HG03045 (cell line): Measurements from ENCODE around the gene MXRA5.
"Not testable (repeated sequence)": the region's sequence is repeated elsewhere in the genome, so short reads cannot be mapped to it uniquely, and the experiment has no call there.

Source experiments
- ATAC-seq: cut with Tn5 transposase; IDR thresholded peaks from one replicate; pipeline ENCODE4 v1.9.1; 2021; ENCODE audit warnings: mild to moderate bottlenecking, moderate library complexity; ENCODE audit not compliant: unreplicated experiment

Gene MXRA5

GRCh38 chrX:3345281-3346191 lies 916 bp downstream of the MXRA5 start:
- no peak for ATAC-seq

- not testable (repeated sequence) for ATAC-seq
Measured at GRCh38 chrX:3343569-3343968, 2.9 kb downstream of the MXRA5 start.

- no peak for ATAC-seq
Measured at GRCh38 chrX:3340016-3340415, 6.4 kb downstream of the MXRA5 start.

- no peak for ATAC-seq
Measured at GRCh38 chrX:3326681-3327080, 19.8 kb downstream of the MXRA5 start.

GRCh38 chrX:3320471-3321046 lies 25.9 kb downstream of the MXRA5 start:
- no peak for ATAC-seq

GRCh38 chrX:3317191-3317718 lies 29.2 kb downstream of the MXRA5 start:
- ATAC-seq = no peak

GRCh38 chrX:3312109-3312508 lies 34.3 kb downstream of the MXRA5 start:
- no peak for ATAC-seq

- ATAC-seq = no peak
Measured at GRCh38 chrX:3307881-3308280, 38.6 kb downstream of the MXRA5 start.

- ATAC-seq = no peak
Measured at GRCh38 chrX:3299636-3300035, 46.8 kb downstream of the MXRA5 start.

- no peak for ATAC-seq
Measured at GRCh38 chrX:3295731-3296130, 50.7 kb downstream of the MXRA5 start.

- ATAC-seq = no peak
Measured at GRCh38 chrX:3293251-3293650, 53.2 kb downstream of the MXRA5 start.

GRCh38 chrX:3290561-3290960 lies 55.9 kb downstream of the MXRA5 start:
- no peak for ATAC-seq

- ATAC-seq = no peak
Measured at GRCh38 chrX:3286196-3286945, 60.1 kb downstream of the MXRA5 start.

- ATAC-seq = no peak
Measured at GRCh38 chrX:3280706-3281105, 65.7 kb downstream of the MXRA5 start.

- not testable (repeated sequence) for ATAC-seq
Measured at GRCh38 chrX:3273668-3274067, 72.8 kb downstream of the MXRA5 start.

GRCh38 chrX:3271834-3272186 lies 74.6 kb downstream of the MXRA5 start:
- ATAC-seq = no peak

- ATAC-seq = no peak
Measured at GRCh38 chrX:3271183-3271833, 75.1 kb downstream of the MXRA5 start.

GRCh38 chrX:3268829-3269228 lies 77.6 kb downstream of the MXRA5 start:
- no peak for ATAC-seq

- no peak for ATAC-seq
Measured at GRCh38 chrX:3263681-3264126, 82.7 kb downstream of the MXRA5 start.

- ATAC-seq = no peak
Measured at GRCh38 chrX:3262901-3263300, 83.6 kb downstream of the MXRA5 start.
